DMS114 treated with DMSO at 0.1 percent for 48 hours (cell line): ENCODE data around the gene DZIP1L.

Source experiments
- DNase-seq: peaks from one replicate; lab custom pipeline; 2025; ENCODE audit not compliant: unreplicated experiment; lab: John Stamatoyannopoulos, UW

DZIP1L gene

DNA sequence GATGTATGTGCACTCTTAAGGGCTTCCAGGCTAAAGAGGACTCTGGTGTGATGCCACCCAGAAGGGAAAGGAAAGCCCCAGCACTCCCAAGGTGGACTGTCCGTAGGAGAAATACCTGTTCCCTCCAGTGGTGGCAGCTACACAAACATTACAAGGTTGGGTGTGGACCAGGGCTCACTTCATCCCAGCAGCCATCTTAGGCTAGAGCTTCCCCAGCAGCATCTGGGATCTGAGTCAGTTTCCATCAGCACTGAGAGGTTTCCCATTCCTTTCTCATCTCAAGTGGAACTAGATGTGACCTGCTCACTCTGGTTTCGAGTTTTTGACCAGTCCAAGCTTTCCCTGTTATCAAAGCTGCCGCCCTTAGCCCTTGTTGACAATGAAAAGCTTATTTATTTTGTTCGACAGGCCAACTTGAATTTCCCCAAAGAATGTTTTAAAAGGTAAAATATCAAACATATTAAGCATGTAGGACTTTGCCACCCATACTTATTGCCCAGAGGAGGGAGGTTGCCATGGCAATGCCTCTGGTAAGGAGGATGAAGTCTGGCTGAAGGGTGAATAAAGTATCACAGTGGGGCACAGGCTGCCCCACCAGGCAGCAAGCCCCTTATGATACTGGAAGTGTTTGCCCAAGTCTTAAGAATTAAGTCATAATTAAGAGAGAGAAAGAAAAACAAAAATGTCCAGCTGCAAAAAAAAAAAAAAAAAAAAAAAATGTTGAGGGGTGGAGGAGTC lies 76.5 kb downstream of the DZIP1L start:
- no peak for DNase-seq

DNA sequence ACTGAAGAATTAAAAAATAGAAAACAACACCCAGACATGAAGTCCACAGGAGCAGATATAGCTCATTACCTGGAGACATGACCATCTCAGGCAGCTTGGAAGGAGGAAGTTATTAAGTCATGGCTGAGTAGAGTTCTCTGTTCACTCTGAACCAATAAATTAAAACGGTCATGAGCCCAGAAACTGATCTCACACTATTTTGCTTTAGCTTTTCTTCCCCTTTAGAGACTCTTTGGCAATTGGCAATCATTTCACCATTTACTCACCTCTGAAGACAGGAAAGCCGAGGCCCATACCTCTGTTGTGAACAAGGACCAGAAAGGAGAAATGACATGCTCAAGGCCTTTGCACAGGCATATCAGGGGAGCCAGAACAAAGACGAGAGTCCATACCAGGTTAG lies 78.8 kb downstream of the DZIP1L start:
- no peak for DNase-seq

DNA sequence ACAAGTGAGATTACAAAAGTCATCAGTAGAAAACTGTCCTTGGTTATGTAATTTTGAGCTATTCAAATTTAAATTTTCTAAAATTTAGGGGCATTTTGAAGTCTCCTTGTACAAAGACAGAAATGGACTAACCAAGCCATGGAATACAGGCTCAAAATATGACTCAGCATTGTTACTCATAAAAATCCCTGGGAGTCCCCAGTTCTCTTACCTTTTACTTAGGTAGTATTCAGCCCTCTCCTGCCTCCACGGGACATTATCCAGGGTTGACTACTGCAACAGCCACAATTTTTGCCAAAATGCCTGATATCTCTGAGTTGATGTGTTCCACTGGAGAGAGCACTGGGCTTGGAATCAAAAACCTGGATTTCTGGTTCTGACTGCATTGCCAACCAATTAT lies 80.5 kb downstream of the DZIP1L start:
- DNase-seq: no peak

DNA sequence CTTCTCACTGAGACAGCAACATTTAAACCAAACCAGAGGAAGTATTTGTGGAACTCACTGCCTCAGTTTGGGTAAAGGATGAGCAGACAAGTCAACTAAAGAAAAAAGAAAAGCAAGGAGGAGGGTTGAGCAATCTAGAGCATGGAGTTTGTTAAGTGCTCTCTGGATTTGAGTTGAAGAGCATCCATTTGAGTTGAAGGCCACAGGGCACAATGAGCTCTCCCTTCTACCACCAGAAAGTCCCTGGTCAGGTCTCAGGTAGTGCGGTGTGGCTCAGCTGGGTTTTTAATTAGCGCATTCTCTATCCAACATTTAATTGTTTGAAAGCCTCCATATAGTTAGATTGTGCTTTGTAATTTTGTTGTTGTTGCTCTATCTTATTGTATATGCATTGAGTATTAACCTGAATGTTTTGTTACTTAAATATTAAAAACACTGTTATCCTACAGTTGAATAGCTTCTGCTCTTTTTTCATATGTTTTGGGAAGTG lies 82.2 kb downstream of the DZIP1L start:
- no peak for DNase-seq

DNA sequence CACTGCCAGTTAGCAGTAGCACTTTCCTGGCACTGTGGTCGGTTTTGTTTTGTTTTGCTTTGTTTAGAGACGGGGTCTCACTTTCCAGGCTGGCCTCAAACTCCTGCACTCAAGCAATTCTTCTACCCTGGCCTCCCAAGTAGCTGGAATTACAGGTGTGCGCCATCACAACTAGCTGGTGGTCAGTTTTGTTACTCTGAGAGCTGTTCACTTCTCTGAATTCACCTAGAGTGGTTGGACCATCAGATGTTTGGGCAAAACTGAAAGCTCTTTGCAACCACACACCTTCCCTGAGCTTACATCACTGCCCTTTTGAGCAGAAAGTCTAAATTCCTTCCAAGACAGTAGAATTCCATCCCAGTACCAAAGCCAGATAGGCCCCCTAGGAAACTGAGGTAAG lies 82.8 kb downstream of the DZIP1L start:
- no peak for DNase-seq

DNA sequence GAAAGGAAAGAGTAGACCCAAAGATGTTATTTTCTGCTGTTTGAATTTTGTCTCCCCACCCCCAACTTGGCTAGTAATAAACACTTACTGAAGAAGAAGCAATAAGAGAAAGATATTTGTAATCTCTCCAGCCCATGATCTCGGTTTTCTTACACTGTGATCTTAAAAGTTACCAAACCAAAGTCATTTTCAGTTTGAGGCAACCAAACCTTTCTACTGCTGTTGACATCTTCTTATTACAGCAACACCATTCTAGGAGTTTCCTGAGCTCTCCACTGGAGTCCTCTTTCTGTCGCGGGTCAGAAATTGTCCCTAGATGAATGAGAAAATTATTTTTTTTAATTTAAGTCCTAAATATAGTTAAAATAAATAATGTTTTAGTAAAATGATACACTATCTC lies 83.9 kb downstream of the DZIP1L start:
- DNase-seq: no peak

DNA sequence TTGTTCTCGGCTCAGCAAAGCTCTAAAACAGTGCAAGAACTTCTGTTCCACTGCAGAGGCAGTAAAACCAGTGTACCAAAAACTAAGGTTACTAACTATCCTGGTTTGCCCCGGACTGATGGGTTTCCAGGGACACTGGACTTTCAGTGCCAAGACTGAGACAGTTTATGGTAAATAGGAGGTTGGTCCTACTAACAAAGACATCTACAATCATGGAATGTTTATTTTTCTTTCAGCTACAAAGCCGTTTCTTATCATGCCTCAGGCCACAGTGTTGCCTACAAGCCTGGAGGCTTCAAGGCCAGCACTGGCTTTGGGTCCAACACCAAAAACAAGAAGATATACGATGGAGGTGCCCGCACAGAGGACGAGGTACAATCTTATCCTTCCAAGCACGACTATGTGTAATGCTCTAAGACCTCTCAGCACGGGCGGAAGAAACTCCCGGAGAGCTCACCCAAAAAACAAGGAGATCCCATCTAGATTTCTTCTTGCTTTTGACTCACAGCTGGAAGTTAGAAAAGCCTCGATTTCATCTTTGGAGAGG lies 84.6 kb downstream of the DZIP1L start:
- no peak for DNase-seq

DNA sequence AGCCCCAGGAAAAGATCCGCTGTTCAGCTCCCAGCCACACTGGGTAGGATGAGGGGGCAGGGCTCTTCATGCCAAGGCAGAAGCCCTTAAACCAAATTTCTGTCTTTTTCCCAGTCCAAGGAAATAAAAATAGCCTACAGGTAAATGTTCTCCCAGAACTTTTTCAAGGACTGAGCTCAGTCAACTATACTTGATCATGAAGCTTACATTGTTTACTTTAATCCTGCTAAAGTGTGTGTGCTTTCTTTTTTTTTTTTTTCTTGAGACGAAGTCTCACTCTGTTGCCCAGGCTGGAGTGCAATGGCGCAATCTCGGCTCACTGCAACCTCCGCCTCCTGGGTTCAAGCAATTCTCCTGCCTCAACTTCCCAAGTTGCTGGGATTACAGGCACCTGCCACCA lies 87.6 kb downstream of the DZIP1L start:
- no peak for DNase-seq

DNA sequence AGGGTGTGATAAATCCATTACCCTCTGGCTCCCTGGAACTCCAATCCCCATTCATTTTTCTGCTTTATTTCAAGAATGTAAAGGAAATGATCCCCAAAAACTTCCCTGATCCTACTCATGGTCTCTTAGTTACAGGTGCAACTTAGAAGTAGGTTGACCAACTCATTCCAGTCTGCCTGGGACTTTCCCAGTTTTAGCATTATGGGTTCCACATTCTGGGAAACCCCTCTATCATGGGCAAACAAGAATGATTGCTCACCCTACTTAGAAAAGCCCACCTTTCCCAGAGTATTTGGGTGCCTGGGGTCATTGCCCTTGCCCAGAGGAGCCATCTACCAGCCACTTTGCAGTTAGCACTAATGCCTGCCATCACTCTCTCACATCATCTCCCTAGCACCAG lies 89.9 kb downstream of the DZIP1L start:
- no peak for DNase-seq

DNA sequence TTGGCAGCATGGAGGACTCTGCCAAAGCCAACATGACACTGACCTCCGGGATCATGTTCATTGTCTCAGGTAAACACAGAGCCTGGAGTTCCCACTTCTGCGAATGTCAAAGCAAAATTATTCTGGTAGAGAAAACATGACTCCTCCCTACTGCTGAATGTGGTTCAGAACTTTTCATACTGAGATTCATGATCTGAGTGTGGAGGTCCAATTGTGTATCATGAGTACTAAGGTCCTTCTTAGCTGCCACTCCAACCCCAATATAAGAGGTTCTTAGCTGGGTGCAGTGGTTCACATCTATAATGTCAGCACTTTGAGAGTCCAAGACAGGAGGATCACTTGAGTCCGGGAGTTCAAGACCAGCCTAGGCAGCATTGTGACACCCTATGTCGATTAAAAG lies 91.7 kb downstream of the DZIP1L start:
- no peak for DNase-seq

DNA sequence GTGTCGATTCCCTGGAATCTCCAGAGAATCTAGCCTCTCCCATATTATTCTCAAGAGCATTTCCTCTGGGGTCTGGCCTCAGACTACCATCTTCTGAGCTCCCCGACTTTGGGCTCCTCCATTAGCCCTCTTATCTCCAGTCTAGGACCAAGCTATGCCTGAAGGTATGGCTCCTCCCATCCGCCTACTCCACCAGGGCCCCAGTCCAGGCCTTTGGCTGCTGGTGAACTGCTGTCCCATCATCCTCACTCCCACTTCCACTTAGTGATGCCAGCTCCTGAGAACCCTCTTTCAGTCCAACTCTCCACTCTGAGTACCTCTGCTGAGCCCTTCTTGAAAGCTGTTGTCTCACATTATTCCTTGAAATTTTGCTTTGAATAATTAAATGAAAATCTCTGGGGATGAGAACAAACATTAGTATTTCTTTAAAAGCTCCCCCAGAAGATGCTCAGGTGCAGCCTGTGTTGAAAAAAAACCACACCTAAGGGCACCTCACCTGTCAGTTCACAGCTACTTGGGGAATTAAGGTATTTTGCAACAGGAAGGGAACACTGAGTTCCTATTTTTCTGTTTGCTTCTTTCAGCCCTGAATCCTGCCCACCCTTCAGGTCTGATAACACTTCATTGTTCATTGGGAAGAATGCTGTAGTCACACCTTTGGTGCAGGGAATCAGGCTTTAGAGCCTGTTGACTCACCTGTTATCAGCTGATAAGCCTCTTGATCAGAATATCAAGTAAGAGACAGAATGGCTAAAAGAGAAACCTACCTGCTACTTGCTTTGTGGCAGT lies 95.9 kb downstream of the DZIP1L start:
- DNase-seq: no peak

DNA sequence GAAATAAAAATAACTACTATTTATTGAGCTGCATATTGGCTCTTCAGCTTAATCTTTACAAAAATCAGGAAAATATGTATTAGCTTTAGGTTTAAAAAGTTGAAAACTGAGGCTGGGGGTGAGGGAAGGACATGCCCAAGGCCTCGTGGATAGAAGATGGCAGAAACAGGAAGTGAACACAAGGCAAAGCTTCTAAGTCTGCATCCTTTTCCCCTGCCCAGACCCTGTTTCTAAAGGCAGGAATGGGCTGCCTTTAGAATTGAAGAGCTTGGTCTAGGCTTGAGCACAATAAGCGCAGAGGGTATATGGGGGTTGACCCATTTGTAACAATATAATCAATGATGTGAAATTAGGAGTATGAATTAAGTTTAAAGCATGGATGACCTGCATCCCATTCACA lies 99.3 kb downstream of the DZIP1L start:
- DNase-seq: no peak

DNA sequence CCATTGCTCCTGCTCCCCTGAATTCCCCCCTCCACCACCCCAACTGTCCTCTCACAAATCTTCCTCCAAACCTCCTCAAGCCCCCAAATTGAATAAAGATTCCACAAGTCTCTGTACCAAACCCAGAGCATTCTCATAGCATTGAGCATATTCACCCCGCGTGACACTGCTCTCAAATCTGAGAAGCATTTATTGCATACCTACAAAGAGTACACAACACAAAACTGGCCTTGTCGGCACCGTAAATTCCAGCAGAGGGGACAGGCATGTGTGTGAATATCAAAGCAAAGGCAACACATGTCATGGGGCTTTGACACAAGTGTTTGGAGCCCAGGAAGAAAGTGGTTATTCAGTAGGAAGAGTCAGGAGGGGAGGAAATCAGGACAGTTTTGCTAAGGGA lies 102.9 kb downstream of the DZIP1L start:
- no peak for DNase-seq
